HG02970 (cell line): ENCODE data around the gene PRDM16.

ENCODE experiments used
- ATAC-seq: cut with Tn5 transposase; IDR thresholded peaks from one replicate; pipeline ENCODE4 v1.9.1; 2021; ENCODE audit warnings: mild to moderate bottlenecking, moderate library complexity, moderate number of reproducible peaks; ENCODE audit not compliant: unreplicated experiment, low FRiP score

The PRDM16 gene

GRCh38 chr1:3031401-3032221 is 37.4 kb upstream of the PRDM16 start:
- no peak for ATAC-seq

- no peak for ATAC-seq
Measured at GRCh38 chr1:3032371-3033039, 36.5 kb upstream of the PRDM16 start.

GRCh38 chr1:3033040-3033789 is 35.8 kb upstream of the PRDM16 start:
- no peak for ATAC-seq

GRCh38 chr1:3033790-3034090 is 35.3 kb upstream of the PRDM16 start:
- no peak for ATAC-seq

- no peak for ATAC-seq
Measured at GRCh38 chr1:3034162-3034561, 34.8 kb upstream of the PRDM16 start.

- ATAC-seq = no peak
Measured at GRCh38 chr1:3034728-3035562, 34.1 kb upstream of the PRDM16 start.

GRCh38 chr1:3035563-3036446 is 33.2 kb upstream of the PRDM16 start:
- no peak for ATAC-seq

GRCh38 chr1:3036447-3037280 is 32.3 kb upstream of the PRDM16 start:
- no peak for ATAC-seq

- ATAC-seq = no peak
Measured at GRCh38 chr1:3037281-3038040, 31.5 kb upstream of the PRDM16 start.

GRCh38 chr1:3038113-3038551 is 30.9 kb upstream of the PRDM16 start:
- no peak for ATAC-seq

- ATAC-seq = no peak
Measured at GRCh38 chr1:3038571-3039181, 30.3 kb upstream of the PRDM16 start.

- ATAC-seq = no peak
Measured at GRCh38 chr1:3040004-3040403, 29.0 kb upstream of the PRDM16 start.

- no peak for ATAC-seq
Measured at GRCh38 chr1:3042481-3042880, 26.5 kb upstream of the PRDM16 start.

- no peak for ATAC-seq
Measured at GRCh38 chr1:3049164-3049563, 19.8 kb upstream of the PRDM16 start.

- ATAC-seq = no peak
Measured at GRCh38 chr1:3049905-3050304, 19.1 kb upstream of the PRDM16 start.

- ATAC-seq = no peak
Measured at GRCh38 chr1:3050603-3051002, 18.4 kb upstream of the PRDM16 start.
